ENCODE data around the gene CRYGB.
"Not testable (repeated sequence)": the region's sequence is repeated elsewhere in the genome, so short reads cannot be mapped to it uniquely, and the experiment has no call there.

The CRYGB gene

DNA sequence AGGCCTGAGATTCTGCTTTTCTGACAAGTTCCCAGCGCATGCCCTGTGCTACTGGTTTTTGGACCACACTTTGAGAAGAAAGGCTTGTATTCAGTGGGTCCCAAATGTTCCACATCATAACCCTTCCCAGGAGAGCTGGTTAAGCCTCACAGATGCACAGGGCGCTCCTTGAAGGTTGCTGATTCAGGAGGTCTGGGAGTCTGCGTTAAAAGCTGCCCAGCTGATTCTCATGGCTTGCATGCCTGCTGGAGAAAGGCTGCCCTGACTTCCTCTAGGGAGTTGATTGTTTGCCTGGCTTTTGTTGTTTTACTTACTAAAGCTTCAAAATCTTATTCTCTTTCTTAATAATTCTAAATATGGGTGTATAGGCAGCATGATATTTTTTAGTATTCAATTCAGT lies 42.3 kb downstream of the CRYGB start:
- DNase-seq, result no peak

DNA sequence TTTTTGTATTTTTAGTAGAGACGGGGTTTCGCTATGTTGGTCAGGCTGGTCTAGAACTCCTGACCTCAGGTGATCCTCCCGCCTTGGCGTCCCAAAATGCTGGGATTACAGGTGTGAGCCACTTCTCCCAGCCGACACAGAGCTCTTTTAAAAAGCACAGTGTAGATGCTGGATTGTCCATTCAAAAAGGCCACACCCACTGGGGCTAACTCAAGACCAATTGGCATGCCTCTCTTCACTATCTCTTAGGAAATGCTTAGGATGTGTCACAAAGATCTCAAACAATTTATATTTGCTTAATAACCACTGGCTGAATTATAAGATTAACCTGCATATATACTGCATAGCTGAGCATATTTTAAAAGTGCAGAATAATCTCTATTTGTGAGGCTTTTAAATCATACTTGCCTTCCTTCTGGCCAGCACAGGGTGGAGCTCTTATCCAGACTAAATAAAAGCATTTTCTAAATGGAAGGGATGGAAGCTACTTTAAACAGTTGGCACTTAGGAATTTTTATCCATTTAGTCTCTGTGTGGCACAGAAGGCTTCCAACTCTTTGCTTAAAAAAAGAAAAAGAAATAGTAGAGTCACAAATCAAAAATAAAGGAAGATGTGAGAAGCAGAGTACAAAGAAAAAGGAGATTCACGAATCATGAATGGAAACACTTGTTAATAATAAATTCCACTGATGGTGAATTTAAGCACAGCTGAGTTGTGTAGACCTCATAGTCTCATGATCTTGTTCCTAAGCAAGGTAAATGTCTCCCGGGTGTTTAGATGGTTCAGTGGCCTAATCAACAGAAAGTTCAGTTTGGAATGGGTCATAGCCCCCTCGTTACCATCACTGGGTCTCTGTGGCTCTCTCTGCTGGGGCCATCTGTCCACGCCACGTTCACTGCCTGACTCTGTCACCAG lies 44.0 kb downstream of the CRYGB start:
- DNase-seq, result no peak

DNA sequence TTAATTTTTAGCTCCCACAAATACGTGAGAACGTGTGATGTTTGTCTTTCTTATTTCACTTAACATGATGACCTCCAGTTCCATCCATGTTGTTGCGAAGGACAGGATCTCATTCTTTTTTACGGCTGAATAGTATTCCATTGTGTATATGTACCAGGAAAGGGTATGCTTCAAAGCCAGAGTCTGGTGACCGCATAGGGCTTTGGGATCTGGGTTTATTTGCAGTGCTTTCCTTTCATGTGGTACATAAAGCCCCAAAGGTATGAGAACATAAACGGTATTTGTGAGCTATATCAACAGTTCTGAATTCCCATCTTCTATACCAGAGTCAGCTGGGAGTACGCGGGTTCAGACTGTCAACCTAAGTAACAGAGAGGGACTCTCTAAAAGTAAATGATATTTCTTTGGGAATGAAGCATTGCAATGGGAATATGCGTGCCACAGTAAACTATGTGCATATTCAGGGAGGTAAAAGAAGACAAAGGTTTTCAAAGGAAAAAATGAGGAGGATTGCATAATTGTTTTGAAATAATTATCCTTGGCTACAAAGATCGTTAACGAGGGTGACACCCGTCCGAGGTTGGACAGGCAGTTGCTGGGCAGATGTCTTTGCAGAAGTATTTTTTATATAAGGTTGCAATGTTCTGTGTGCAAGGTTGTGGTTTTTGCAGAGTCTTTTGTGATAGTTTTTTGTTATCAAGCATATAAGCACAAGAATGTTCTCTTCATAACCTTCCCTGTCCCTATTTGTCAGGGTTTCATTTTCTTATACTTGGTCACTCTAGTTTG lies 46.1 kb downstream of the CRYGB start:
- DNase-seq, result no peak

DNA sequence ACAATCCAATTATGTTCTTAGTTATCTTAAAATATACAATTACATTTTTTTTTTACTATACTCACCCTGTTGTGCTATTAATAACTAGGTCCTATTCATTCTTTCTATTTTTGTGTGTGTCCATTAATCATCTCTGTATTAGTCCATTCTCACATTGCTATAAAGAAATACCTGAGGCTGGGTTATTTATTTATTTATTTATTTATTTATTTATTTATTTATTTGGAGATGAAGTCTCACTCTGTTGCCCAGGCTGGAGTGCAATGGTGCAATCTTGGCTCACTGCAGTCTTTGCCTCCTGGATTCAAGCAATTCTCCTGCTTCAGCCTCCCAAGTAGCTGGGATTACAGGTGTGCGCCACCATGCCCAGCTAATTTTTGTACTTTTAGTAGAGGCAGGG lies 47.3 kb downstream of the CRYGB start:
- not testable (repeated sequence) for DNase-seq

DNA sequence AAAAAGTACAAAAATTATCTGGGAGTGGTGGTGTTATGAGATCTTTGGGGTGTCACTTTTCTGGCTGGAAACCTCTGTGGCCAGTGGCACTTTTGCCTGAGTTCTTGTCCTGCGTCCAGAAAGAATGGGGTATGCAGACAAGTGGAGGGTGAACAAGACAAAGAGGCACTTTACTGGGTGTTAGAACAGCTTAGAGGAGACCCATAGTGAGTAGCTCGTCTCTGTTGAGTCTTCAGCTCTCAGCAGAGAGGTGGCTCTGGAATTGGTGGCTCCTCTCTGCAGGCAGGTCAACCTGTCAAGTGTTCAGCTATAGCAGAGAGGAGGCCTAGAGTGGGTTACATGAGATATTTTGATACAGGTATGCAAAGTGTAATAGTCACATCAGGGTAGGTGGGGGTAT lies 47.7 kb downstream of the CRYGB start:
- DNase-seq, result no peak

DNA sequence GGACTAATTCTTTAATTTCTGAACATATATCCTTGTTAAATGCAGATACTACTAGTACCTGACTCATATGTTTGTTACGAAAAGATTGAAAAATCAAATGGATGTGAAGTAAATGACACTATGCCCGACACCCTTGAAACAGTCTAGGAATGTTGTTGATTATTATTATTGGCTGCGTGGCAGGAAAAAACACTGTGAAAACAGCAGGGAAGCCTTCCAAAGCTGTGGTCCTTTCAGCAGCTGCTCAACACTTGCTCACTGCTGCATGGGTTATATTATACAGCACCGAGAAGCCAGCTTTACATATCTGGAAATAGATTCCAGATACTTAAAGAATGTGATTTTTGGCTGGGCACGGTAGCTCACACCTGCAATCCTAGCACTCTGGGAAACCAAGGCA lies 48.2 kb downstream of the CRYGB start:
- no peak for DNase-seq

DNA sequence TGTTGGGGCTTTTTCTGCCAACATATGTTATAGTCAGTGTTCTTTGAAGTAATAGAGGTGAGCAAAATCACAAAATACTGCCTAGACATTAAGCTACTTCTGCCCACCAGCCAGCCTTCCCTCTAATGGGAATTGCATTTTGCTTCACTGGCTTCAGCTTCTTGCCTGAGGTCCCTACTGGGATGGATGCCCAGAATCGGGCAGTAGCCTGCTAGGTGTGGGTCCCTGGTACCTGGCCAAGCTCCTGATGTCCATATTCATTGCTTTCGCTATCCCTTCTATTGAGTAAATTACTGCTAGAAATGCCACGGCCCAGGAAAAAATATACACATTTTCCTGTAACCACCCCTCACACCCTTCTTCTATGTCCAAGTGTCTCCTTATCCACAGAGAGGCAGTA lies 48.6 kb downstream of the CRYGB start:
- DNase-seq, result no peak

DNA sequence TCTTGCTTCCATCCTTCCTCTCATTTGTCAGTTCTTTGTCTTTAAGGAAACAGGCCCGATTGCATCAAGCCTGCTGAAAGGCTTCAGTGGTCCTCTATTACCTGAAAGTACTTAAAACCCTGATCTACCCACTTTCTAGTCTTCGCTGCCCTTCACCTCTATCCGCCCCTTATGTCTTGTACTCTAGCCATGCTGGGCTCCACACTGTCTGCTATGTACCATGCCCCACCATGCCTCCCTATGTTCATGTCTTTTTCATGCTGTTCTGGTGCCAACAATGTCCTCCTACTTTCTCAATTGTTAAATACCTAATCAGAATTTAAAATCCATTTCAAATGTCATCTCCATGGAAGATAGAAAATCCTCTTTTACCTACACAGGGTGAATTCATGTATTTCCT lies 49.9 kb downstream of the CRYGB start:
- DNase-seq, result no peak

DNA sequence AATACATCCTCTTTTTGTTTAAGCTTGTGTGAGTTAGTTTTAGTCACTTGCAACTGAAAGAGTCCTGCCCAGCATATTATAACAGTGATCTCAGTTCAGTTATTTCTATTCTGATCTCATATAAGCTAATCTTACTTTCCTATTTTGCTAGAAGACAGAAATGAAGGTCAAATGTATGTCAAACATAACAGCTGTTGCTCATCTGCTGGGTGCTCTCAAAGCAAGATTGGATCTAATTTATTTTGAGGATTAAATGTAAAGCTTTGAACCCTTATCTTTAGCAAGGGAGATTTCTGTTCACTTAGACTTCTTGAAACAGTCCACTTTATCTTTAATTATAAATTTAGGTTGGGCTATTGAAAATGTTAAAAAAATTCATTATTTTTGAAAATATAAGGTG lies 52.8 kb downstream of the CRYGB start:
- DNase-seq, result no peak
